PC-3 (cell line): Measurements from ENCODE around the gene CEP152.

Experiments used
- EZH2 ChIP-seq: fragments of 300-600 bp; sonication (generic); IDR thresholded peaks from one replicate; pipeline ENCODE4 v1.6.1; 2017; ENCODE audit warnings: antibody characterized with exemption, mild to moderate bottlenecking, low read length; ENCODE audit not compliant: unreplicated experiment
- EZH2phosphoT487 ChIP-seq: fragments of 300-600 bp; sonication (generic); IDR thresholded peaks from 2 replicates; pipeline ENCODE4 v1.6.1; 2018; ENCODE audit warnings: mild to moderate bottlenecking, antibody characterized with exemption, low read length, borderline replicate concordance
- TF ChIP-seq, protein P1 (sequence below): fragments of 300-600 bp; sonication (generic); conservative IDR thresholded peaks from 2 replicates; pipeline ENCODE4 v1.5.1; 2017; ENCODE audit warnings: antibody characterized with exemption, low read depth, mild to moderate bottlenecking, low read length

DNA sequence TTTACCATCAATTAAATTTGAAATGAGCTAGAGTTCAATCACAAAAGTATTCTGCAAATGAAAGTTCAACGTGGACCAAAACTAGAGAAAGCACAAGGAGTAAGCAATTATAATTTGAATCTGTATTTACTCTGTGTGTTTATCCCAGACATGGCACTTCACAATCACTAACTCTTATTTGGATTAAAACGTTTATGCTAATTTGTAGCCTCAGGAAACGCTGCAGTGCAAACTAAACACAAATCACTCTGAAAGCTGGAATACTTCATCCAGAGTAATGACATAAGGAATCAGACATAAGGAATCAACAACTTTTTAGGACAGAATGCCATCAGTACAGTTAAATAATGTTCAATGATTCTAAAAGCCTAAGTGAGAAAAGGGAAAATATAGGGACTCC is 18.5 kb downstream of the CEP152 start:
- TF ChIP-seq, protein P1, sequence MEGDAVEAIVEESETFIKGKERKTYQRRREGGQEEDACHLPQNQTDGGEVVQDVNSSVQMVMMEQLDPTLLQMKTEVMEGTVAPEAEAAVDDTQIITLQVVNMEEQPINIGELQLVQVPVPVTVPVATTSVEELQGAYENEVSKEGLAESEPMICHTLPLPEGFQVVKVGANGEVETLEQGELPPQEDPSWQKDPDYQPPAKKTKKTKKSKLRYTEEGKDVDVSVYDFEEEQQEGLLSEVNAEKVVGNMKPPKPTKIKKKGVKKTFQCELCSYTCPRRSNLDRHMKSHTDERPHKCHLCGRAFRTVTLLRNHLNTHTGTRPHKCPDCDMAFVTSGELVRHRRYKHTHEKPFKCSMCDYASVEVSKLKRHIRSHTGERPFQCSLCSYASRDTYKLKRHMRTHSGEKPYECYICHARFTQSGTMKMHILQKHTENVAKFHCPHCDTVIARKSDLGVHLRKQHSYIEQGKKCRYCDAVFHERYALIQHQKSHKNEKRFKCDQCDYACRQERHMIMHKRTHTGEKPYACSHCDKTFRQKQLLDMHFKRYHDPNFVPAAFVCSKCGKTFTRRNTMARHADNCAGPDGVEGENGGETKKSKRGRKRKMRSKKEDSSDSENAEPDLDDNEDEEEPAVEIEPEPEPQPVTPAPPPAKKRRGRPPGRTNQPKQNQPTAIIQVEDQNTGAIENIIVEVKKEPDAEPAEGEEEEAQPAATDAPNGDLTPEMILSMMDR = no peak
- no peak for TF ChIP-seq EZH2
- no peak for TF ChIP-seq EZH2phosphoT487
